Erythroblast (primary cell): ENCODE measurements around the gene MAEA.

Source experiments
- DNase-seq, 2 experiments: peaks; one replicate each; lab custom pipeline; 2025; lab: John Stamatoyannopoulos, UW
- GATA1 ChIP-seq: IDR thresholded peaks from 2 replicates; pipeline ENCODE4 v1.6.1; 2011; ENCODE audit warnings: low read depth, mild to moderate bottlenecking, control low read depth, low read length, moderate library complexity
- POLR2A ChIP-seq: IDR thresholded peaks from 2 replicates; pipeline ENCODE4 v1.6.1; 2011; ENCODE audit warnings: mild to moderate bottlenecking, low read length

MAEA gene

DNA sequence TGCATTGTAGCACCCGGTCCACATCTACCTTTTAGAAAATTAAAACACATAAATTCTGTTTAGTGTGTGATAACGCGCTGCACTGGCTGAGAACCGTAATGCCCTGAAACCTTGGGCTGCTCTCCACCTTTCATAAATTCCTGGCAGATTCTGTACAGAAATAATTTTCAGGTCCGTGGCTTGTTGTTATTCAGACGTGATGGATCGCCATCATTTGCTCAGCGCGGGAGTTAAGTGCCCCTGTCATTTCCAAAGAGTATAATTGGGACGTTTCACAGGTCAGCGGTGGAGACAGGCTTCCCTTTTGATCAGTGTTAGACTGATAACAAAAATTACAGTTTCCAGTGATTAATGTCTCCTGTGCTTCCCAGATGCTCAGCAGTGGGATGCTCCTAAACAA is 73.8 kb downstream of the MAEA start:
- TF ChIP-seq POLR2A (no peak), GATA1 (no peak)
- no peak for DNase-seq

DNA sequence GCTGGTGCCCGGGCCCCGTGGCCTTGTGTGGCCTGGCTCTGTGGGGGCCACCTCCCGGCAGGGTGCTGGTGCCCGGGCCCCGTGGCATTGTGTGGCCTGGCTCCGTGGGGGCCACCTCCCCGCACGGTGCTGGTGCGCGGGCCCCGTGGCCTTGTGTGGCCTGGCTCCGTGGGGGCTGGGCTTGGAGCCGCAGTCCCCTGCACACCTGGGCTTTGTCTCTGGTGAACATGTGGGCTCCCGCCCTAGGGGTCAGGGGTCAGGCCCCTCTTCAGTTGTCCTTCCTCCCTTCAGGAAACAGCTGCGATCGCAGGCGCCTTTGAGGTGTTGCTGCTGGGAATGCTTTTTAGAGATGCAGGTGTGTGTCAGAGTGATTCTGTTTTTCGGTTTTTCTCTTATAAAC is 74.5 kb downstream of the MAEA start:
- no peak for TF ChIP-seq GATA1
- TF ChIP-seq POLR2A, result no peak
- DNase-seq, result no peak

DNA sequence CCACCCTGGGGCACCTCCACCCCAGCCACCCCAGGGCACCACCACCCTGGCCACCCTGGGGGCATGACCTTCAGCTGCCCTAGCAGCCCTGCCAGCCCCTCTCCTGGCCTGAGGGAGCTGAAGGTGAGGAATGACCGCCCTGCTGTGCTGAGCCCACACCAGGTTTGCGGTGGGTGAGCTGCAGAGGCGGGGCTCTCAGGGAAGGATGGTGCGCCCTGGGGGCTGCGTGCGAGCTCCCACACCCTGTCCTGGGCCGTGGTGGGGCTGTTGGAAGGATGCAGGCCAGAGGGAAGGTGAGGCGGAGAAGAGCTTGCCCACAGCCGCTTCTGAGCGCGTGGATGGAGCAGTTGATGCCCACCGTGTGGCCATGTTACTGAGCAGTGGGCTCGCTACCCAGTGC is 75.1 kb downstream of the MAEA start:
- no peak for DNase-seq
- no peak for TF ChIP-seq GATA1
- TF ChIP-seq POLR2A, result no peak

DNA sequence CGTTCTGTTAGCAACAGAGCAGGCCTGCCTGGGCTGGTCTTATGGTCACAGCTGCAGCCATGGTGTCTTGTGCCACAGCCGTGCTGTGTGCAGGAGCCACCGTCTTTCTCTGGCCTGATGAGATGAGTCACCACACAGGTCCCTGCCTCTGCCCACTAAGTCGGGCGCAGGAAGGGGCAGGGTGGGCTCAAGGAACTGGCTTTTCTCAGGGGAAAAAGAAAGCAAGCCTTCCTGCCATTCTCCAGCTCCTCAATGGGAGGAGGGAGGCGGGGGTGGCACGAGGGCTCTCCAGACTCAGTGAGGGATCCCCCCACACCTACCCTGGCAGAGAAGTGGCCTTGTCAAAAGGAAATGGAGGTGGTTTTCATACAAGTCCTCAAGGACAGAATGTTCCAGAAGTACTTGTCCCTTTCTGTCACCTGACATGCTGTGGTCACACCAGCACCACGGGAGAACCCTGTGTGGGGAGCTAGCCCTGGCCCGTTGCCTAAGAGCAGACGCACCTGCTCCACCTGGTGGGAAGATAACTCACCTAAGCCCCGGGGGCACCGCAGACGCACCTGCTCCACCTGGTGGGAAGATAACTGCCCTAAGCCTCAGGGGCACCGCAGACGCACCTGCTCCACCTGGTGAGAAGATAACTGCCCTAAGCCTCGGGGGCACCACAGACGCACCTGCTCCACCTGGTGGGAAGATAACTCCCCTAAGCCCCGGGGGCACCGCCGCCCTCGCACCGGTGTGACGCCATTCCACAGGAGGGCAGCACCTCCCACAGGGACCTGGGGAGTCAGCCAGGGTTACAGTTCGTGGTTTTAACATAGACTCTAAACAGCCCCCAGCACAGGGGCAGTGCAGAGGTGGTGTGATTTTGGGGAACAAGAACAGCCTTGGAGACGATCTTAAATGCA is 75.8 kb downstream of the MAEA start:
- DNase-seq, result no peak
- TF ChIP-seq POLR2A, result no peak
- TF ChIP-seq GATA1, result no peak

DNA sequence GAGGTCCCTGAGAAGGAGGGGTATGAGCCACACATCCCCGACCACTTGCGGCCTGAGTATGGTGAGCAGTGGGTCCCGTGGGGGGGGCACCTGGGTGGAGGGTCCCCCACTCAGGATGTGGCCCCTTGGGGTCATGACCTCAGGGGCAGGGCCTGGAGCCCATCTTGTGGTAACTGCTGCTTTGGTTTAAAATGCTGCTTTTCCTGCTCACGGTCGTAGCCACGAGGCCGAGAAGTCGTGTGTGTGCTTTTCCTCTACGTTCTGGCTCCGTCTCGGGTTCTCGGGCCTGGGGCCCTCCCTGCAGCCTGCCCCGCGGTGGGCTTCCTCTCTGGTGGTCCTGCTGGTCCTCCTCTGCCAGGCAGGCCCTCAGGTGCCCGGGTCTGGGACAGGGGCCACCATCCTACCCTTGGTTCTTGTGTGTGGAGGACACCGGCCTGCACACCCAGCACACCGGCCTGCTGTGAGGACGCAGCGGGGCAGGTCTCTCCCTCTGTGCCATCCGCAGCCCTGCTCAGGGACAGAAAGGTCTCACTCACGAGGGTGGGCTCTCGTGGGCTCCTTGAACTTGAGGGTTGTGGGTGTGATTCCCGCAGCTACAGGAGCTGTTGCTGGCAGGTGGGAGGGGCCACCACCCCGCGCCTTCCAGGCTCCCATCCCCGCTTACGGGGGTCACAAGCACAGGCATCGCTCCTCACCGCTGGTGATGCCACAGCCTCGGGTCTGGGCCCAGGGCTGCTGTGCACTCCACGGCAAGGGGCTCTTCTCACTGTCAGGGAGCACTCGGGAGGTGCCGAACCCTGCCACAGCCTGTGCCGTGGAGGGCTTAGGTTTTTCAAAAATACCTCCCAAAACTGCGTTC is 76.9 kb downstream of the MAEA start:
- TF ChIP-seq POLR2A (no peak), GATA1 (no peak)
- no peak for DNase-seq

DNA sequence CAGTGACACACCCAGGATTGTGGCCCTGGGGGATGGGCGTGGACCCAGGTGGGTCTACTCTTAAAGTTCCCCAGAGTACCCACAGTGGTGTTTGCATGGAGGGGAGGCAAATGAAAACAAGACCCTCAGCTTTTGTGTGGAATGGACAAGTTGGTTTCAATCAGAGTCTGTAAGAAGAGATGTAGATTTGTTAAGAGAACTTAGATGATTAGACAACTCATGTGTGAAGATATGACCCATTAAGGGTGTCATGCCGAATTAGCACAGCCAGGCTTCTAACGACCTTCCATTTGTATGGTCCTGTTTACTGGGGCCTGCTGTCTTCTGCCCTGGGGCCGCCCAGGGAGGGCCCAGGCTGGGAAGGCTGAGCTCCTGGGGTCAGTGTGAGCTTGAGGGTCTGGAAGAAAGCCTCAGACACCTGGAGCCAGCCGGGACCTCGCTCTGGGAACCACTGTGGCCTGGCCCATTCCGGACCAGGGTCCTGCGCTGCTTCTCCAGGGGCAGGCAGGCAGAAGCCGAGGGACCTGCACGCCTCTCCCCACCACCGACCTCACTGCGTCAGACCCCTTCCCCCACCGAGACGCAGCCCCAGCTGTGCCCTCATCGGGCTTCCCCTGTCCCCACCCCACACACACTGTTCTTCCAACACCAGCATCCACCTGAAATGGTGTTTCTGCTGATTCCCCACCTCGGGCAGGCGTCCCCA is 77.7 kb downstream of the MAEA start:
- DNase-seq, result no peak

DNA sequence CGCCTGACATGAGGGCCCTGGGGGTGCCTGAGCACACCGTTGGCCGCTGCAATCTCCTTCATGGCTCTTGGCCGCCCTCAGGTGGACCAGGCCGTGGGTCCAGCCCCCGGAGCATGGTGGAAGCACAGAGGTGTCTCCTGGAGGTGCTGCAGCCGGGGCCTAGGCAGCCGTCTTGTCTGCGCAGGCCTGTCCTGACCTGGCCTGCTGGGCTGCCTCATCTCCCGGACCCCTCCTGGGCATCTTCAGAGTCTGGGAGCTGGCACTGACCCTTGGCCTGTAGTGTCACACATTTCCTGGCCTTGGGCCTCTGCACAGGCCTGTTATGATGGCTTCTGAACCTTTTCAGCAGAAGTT is 78.2 kb downstream of the MAEA start:
- DNase-seq, result no peak
- TF ChIP-seq GATA1 (no peak), POLR2A (no peak)

More for the DNA sequence above, 77.7 kb downstream of the MAEA start:
- no peak for TF ChIP-seq POLR2A
- TF ChIP-seq GATA1, result no peak

DNA sequence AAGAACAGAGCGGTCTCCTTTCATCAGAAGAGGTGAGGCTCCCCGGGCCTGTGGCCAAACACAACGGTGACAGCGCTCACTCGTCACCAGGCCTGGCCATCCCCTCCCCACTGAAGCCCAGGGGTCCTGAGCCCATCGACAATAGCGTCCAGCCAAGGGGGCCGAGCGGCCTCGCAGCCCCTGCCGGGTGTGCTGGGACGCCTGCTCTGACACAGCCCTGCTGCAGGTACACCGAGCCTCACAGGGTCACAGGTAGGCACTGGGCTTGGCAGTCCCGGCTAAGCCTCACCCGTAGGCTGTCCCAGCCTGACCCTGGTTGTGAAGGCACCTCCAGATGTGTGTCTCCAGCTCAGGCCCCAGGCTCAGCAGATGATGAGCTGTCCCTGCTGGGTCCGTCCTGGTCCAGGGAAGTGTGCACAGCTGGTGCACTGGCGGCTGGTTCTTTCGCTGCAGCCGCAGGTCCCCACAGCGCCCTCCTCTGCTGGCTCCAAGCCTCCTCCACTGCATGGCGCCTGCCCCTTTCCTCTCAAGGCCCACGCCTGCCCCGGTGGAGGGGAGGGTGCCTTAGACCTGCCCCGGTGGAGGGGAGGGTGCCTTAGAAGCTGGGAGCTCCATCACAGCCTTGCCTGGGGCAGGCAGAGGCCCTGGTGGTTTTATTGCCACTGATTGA is 78.9 kb downstream of the MAEA start:
- TF ChIP-seq POLR2A, result no peak
- no peak for TF ChIP-seq GATA1
- DNase-seq, result no peak

DNA sequence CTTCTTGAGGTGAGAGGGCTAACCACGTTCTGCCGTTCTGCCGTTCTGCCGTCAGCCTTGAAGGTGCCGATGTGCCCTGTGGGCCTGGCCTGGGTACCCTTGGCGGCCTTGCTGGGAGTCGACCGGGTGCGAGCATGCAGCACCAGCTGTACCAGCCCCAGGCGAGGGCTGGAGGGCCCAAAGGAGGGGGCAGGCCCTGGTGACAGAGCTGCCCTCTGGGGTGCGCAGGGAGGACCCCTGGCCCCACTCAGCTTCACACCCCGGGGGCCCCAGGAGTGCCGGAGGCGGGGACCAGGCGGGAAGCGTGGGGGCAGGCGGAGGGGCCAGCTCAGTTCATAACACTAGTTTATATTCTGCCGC is 79.4 kb downstream of the MAEA start:
- DNase-seq, result no peak
- no peak for TF ChIP-seq GATA1
- TF ChIP-seq POLR2A, result no peak

DNA sequence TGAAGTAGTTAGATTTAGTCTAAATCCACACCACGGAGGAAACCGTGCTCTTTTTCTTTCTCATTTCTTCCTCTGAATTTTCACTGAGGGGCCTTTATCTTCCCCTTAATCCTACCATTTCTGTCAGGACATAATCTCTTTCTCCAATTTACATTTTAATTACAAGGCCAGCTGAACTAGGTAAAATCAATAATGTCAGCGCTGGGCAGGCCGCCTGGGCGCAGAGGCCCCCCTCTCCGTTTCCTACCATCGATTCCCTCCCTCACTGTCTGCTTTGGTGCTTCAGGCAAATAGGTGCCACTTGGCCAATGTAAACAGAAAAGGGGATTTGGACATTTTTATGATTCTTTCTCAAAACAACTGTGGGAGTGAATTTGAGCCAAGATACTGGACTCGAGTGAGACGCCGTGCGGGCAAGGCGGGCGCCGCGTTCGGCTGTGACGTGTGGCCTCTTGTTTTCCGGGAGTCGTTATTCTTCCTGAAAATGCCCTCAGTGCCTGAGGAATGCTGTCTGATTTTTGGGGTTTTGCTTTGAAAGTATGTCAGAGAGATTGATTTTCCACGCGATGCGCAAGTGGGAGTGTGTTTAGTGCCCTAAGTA is 79.9 kb downstream of the MAEA start:
- TF ChIP-seq GATA1, result no peak
- no peak for TF ChIP-seq POLR2A

DNA sequence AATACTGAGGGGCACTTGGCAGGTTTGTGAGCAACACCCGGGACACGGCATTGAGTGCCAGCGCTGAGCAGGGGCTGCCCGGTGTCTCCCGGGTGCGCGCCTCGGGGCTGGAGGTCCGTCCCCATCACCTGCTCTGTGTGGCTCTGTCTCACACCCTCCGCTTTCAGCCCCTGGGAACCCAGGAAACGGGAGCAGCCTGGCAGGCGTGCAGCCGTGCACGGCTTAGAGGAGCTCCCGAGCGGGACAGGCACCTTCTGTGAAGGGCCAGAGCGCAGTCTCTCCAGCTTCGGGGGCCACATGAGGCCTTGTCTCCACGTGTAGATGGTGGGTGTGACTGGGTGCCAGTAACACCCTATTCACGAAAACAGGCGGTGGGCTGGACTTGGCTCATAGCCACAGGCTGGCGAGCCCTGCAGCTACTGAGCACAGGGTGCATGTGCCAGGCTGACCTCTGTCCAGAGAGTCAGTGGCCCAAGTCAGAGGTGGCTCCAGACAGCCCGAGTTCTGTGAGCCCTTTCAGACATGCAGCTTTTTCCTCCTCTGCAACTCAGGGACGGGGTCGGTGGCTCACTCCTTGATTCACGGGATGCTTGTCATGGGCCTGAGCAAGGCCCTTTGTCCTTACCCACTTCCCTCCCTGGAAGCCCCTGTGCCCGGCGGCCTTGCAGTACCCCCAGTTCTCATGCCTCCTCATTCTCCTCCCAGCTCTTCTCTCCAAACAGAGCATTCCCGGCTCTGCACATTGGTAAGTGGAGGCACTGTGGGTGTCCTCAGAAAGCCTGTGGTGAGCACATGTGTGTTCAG is 80.8 kb downstream of the MAEA start:
- no peak for DNase-seq
- TF ChIP-seq GATA1 (no peak), POLR2A (no peak)

More for the DNA sequence above, 79.9 kb downstream of the MAEA start:
- DNase-seq, result no peak
